Liver (tissue), 3 donors: ENCODE results near the gene TMEM120B.
"Not testable (repeated sequence)": the region's sequence is repeated elsewhere in the genome, so short reads cannot be mapped to it uniquely, and the experiment has no call there.

Experiments
- EGR1 ChIP-seq, 2 donors: IDR thresholded peaks; 2 replicates each; pipeline ENCODE4 v1.6.1; 2016 to 2018; ENCODE audit warnings: antibody characterized with exemption in 2 of 2, low read depth in 2 of 2
- GABPA ChIP-seq, 2 donors: IDR thresholded peaks in 1 of 2; conservative IDR thresholded peaks in 1 of 2; 2 replicates each; pipeline ENCODE4 v1.6.1; 2016; ENCODE audit warnings: antibody characterized with exemption in 2 of 2, mild to moderate bottlenecking in 1 of 2, moderate library complexity in 1 of 2
- HNF4A ChIP-seq, 2 donors: conservative IDR thresholded peaks; 2 replicates each; pipeline ENCODE4 v1.6.1; 2016; ENCODE audit warnings: antibody characterized with exemption in 2 of 2, mild to moderate bottlenecking in 2 of 2
- JUND ChIP-seq, 2 donors: IDR thresholded peaks; 2 replicates each; pipeline ENCODE4 v1.6.1; 2016; ENCODE audit warnings: antibody characterized with exemption in 2 of 2
- RAD21 ChIP-seq, 2 donors: IDR thresholded peaks; 2 replicates each; pipeline ENCODE4 v1.6.1; 2016; ENCODE audit warnings: antibody characterized with exemption in 2 of 2, mild to moderate bottlenecking in 2 of 2
- SP1 ChIP-seq: IDR thresholded peaks from 2 replicates; pipeline ENCODE4 v1.6.1; 2018; ENCODE audit warnings: antibody characterized with exemption, mild to moderate bottlenecking
- TAF1 ChIP-seq: conservative IDR thresholded peaks from 2 replicates; pipeline ENCODE4 v1.6.1; 2016; ENCODE audit warnings: antibody characterized with exemption, mild to moderate bottlenecking
- TF ChIP-seq, protein P1 (sequence below): IDR thresholded peaks from 2 replicates; pipeline ENCODE4 v1.6.1; 2016; ENCODE audit warnings: antibody characterized with exemption, mild to moderate bottlenecking
- TF ChIP-seq, protein P2 (sequence below): fragments of 150-350 bp; IDR thresholded peaks from 2 replicates; pipeline ENCODE4 v1.5.1; 2017; ENCODE audit warnings: improper control_type of control experiment, low read depth, low read length; ENCODE audit not compliant: missing input control
- TF ChIP-seq, protein P3 (sequence below): IDR thresholded peaks from 2 replicates; pipeline ENCODE4 v1.6.1; 2016; ENCODE audit warnings: antibody characterized with exemption
- TF ChIP-seq, protein P4 (sequence below): IDR thresholded peaks from 2 replicates; pipeline ENCODE4 v1.6.1; 2016; ENCODE audit warnings: antibody characterized with exemption
- TF ChIP-seq, protein P5 (sequence below): IDR thresholded peaks from 2 replicates; pipeline ENCODE4 v1.6.1; 2016; ENCODE audit warnings: antibody characterized with exemption
- donor health status: healthy.
- donor health status: healthy.

DNA sequence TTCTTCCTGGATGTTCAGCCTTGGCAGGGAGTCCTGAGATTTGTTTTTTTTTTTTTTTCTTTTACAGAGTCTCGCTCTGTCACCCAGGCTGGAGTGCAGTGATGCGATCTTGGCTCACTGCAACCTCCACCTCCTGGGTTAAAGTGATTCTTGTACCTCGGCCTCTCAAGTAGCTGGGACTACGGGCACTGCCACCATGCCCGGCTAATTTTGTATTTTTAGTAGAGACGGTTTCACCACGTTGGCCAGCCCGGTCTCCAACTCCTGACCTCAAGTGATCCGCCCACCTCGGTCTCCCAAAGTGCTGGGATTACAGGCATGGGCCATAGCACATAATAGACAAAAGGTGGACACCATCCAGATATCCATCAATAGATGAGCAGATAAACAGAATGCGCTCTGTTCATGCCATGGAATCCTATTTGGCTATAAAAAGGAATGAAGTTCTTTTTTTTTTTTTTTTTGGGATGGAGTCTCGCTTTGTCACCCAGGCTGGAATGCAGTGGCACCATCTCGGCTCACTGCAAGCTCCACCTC, 32.8 kb upstream of the TMEM120B start:
- TF ChIP-seq RAD21 (IDR thresholded peaks at IDR 0.05); JUND (IDR thresholded peaks at IDR 0.05); GABPA (IDR thresholded peaks at IDR 0.05 in 1 of 2, conservative IDR thresholded peaks at IDR 0.05 in 1 of 2); TAF1; SP1; HNF4A (conservative IDR thresholded peaks at IDR 0.05); EGR1 (IDR thresholded peaks at IDR 0.05; ENCODE audit: low read depth in 2 of 2): not testable (repeated sequence)
- TF ChIP-seq, protein P1, sequence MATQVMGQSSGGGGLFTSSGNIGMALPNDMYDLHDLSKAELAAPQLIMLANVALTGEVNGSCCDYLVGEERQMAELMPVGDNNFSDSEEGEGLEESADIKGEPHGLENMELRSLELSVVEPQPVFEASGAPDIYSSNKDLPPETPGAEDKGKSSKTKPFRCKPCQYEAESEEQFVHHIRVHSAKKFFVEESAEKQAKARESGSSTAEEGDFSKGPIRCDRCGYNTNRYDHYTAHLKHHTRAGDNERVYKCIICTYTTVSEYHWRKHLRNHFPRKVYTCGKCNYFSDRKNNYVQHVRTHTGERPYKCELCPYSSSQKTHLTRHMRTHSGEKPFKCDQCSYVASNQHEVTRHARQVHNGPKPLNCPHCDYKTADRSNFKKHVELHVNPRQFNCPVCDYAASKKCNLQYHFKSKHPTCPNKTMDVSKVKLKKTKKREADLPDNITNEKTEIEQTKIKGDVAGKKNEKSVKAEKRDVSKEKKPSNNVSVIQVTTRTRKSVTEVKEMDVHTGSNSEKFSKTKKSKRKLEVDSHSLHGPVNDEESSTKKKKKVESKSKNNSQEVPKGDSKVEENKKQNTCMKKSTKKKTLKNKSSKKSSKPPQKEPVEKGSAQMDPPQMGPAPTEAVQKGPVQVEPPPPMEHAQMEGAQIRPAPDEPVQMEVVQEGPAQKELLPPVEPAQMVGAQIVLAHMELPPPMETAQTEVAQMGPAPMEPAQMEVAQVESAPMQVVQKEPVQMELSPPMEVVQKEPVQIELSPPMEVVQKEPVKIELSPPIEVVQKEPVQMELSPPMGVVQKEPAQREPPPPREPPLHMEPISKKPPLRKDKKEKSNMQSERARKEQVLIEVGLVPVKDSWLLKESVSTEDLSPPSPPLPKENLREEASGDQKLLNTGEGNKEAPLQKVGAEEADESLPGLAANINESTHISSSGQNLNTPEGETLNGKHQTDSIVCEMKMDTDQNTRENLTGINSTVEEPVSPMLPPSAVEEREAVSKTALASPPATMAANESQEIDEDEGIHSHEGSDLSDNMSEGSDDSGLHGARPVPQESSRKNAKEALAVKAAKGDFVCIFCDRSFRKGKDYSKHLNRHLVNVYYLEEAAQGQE: not testable (repeated sequence)
- TF ChIP-seq, protein P2, sequence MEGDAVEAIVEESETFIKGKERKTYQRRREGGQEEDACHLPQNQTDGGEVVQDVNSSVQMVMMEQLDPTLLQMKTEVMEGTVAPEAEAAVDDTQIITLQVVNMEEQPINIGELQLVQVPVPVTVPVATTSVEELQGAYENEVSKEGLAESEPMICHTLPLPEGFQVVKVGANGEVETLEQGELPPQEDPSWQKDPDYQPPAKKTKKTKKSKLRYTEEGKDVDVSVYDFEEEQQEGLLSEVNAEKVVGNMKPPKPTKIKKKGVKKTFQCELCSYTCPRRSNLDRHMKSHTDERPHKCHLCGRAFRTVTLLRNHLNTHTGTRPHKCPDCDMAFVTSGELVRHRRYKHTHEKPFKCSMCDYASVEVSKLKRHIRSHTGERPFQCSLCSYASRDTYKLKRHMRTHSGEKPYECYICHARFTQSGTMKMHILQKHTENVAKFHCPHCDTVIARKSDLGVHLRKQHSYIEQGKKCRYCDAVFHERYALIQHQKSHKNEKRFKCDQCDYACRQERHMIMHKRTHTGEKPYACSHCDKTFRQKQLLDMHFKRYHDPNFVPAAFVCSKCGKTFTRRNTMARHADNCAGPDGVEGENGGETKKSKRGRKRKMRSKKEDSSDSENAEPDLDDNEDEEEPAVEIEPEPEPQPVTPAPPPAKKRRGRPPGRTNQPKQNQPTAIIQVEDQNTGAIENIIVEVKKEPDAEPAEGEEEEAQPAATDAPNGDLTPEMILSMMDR: not testable (repeated sequence)
- TF ChIP-seq, protein P3, sequence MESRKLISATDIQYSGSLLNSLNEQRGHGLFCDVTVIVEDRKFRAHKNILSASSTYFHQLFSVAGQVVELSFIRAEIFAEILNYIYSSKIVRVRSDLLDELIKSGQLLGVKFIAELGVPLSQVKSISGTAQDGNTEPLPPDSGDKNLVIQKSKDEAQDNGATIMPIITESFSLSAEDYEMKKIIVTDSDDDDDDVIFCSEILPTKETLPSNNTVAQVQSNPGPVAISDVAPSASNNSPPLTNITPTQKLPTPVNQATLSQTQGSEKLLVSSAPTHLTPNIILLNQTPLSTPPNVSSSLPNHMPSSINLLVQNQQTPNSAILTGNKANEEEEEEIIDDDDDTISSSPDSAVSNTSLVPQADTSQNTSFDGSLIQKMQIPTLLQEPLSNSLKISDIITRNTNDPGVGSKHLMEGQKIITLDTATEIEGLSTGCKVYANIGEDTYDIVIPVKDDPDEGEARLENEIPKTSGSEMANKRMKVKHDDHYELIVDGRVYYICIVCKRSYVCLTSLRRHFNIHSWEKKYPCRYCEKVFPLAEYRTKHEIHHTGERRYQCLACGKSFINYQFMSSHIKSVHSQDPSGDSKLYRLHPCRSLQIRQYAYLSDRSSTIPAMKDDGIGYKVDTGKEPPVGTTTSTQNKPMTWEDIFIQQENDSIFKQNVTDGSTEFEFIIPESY: not testable (repeated sequence)
- TF ChIP-seq, protein P4, sequence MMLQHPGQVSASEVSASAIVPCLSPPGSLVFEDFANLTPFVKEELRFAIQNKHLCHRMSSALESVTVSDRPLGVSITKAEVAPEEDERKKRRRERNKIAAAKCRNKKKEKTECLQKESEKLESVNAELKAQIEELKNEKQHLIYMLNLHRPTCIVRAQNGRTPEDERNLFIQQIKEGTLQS: not testable (repeated sequence)
- TF ChIP-seq, protein P5, sequence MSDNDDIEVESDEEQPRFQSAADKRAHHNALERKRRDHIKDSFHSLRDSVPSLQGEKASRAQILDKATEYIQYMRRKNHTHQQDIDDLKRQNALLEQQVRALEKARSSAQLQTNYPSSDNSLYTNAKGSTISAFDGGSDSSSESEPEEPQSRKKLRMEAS: not testable (repeated sequence)
